Right lobe of liver (tissue), 4 donors: ENCODE data around the gene CCM2.

ENCODE experiments used
- CTCF ChIP-seq, 4 donors: fragments of 200-600 bp in 3 of 4; fragments of 450-650 bp in 1 of 4; IDR thresholded peaks; one replicate each; pipeline versions ENCODE4 v1.5.1 to v1.8.0; 2016 to 2022; ENCODE audit warnings: antibody characterized with exemption in 4 of 4, mild to moderate bottlenecking in 2 of 4
- POLR2A ChIP-seq: fragments of 450-650 bp; IDR thresholded peaks from one replicate; pipeline ENCODE4 v1.6.1; 2017; ENCODE audit warnings: antibody characterized with exemption, mild to moderate bottlenecking
- donor health status: DM: no; HTN: no; CAD: no.
- donor health status: DM: no; HTN: no; CAD: no.
- donor health status: DM: no; HTN: yes; CAD: no.

- no peak for TF ChIP-seq CTCF (IDR thresholded peaks at IDR 0.05)
- TF ChIP-seq POLR2A = no peak
These were observed 3.8 kb downstream of the CCM2 start for GRCh38 chr7:45003789-45004188.
